Mesothelial cell of epicardium (in vitro differentiated cells): ENCODE data around the gene SHPK. TPM values are rescaled to one million over a fixed set of nuclear protein-coding genes. Genes with fewer than 3 reads are reported as not detected.

Source experiments
- DNase-seq, 2 experiments: peaks; one replicate each; pipeline ENCODE4 v3.0.0; 2021; ENCODE audit warnings: low spot score in 2 of 2; ENCODE audit not compliant: unreplicated experiment in 2 of 2
- H3K27ac Mint-ChIP-seq: 2 replicates; pipeline ENCODE4 v1.8.0; 2021; ENCODE audit warnings: mixed read lengths
- H3K27me3 Mint-ChIP-seq: 2 replicates; pipeline ENCODE4 v1.8.0; 2021; ENCODE audit warnings: low read depth, mixed read lengths
- H3K36me3 Mint-ChIP-seq: 2 replicates; pipeline ENCODE4 v1.8.0; 2021; ENCODE audit warnings: mixed read lengths
- H3K4me1 Mint-ChIP-seq: 2 replicates; pipeline ENCODE4 v1.8.0; 2021; ENCODE audit warnings: mixed read lengths
- H3K4me3 Mint-ChIP-seq: 2 replicates; pipeline ENCODE4 v1.8.0; 2021; ENCODE audit warnings: mild to moderate bottlenecking, moderate library complexity, mixed read lengths
- H3K9me3 Mint-ChIP-seq: 2 replicates; pipeline ENCODE4 v1.8.0; 2021; ENCODE audit warnings: mixed read lengths
- CTCF ChIP-seq: fragments of 200-600 bp; sonication (generic); IDR thresholded peaks from one replicate; pipeline ENCODE4 v1.5.0; 2021; ENCODE audit warnings: antibody characterized with exemption; ENCODE audit not compliant: unreplicated experiment
- total RNA-seq: library from RNA; stranded (reverse); gene quantifications from 3 replicates; pipeline ENCODE4 v1.2.1, GENCODE V29; 2021

Gene SHPK
- total RNA-seq, 1 donor from 2014 or later: 18.9 TPM

GRCh38 chr17:3656353-3656752, 20.3 kb upstream of the SHPK start:
- H3K4me3 Mint-ChIP-seq: no peak overlapping the region
- H3K9me3 Mint-ChIP-seq: no peaks in the 10 kb centered on the region
- no peaks in the 10 kb centered on the region for H3K36me3 Mint-ChIP-seq
- DNase-seq: no peak
- peaks cover 8% of the 10 kb centered on the region for H3K4me1 Mint-ChIP-seq
- no peaks in the 10 kb centered on the region for H3K27me3 Mint-ChIP-seq
- no peak for TF ChIP-seq CTCF
- H3K27ac Mint-ChIP-seq: peak overlapping the region; percentile 33

GRCh38 chr17:3655766-3656165, 19.7 kb upstream of the SHPK start:
- Mint-ChIP-seq H3K4me3 (no peak overlapping the region), H3K36me3 (no peaks in the 10 kb centered on the region), H3K9me3 (no peaks in the 10 kb centered on the region), H3K4me1 (peaks cover 8% of the 10 kb centered on the region), H3K27ac (no peak overlapping the region), H3K27me3 (no peaks in the 10 kb centered on the region)
- DNase-seq: no peak
- no peak for TF ChIP-seq CTCF

GRCh38 chr17:3647769-3648555, 11.9 kb upstream of the SHPK start:
- peak in 1 of 2 experiments; percentile 54 for DNase-seq

GRCh38 chr17:3647251-3647650, 11.2 kb upstream of the SHPK start:
- H3K9me3 Mint-ChIP-seq: no peaks in the 10 kb centered on the region
- no peak overlapping the region for H3K27ac Mint-ChIP-seq
- H3K4me3 Mint-ChIP-seq: no peak overlapping the region
- H3K4me1 Mint-ChIP-seq: no peaks in the 10 kb centered on the region
- H3K36me3 Mint-ChIP-seq: peaks cover 2% of the 10 kb centered on the region
- no peak for DNase-seq
- H3K27me3 Mint-ChIP-seq: no peaks in the 10 kb centered on the region
- TF ChIP-seq CTCF: no peak

More at GRCh38 chr17:3647769-3648555, 11.9 kb upstream of the SHPK start:
- H3K27ac Mint-ChIP-seq: peak overlapping the region; percentile 23
- H3K9me3 Mint-ChIP-seq: no peaks in the 10 kb centered on the region
- peaks cover 2% of the 10 kb centered on the region for H3K36me3 Mint-ChIP-seq
- no peaks in the 10 kb centered on the region for H3K4me1 Mint-ChIP-seq
- no peak overlapping the region for H3K4me3 Mint-ChIP-seq
- no peaks in the 10 kb centered on the region for H3K27me3 Mint-ChIP-seq
- TF ChIP-seq CTCF: no peak

GRCh38 chr17:3645310-3645709, 9.3 kb upstream of the SHPK start:
- TF ChIP-seq CTCF: no peak
- Mint-ChIP-seq H3K36me3 (peaks cover 2% of the 10 kb centered on the region), H3K27me3 (no peaks in the 10 kb centered on the region), H3K4me3 (no peak overlapping the region), H3K9me3 (no peaks in the 10 kb centered on the region), H3K27ac (no peak overlapping the region), H3K4me1 (no peaks in the 10 kb centered on the region)
- no peak for DNase-seq
